KOPT-K1 (cell line): Measurements from ENCODE around the gene NOTO.
"Not testable (repeated sequence)": the region's sequence is repeated elsewhere in the genome, so short reads cannot be mapped to it uniquely, and the experiment has no call there.

Experiments used
- H3K27ac ChIP-seq: fragments of 200-600 bp; sonication (generic); 2 replicates; pipeline ENCODE4 v1.5.1; 2016; ENCODE audit warnings: antibody characterized with exemption, mild to moderate bottlenecking, low read depth, low read length; ENCODE audit not compliant: poor library complexity, severe bottlenecking
- H3K36me3 ChIP-seq: fragments of 200-600 bp; sonication (generic); 2 replicates; pipeline ENCODE4 v1.5.1; 2017; ENCODE audit warnings: antibody characterized with exemption, mild to moderate bottlenecking, low read length, moderate library complexity; ENCODE audit not compliant: insufficient read depth
- H3K9me3 ChIP-seq: fragments of 200-600 bp; sonication (generic); 2 replicates; pipeline ENCODE4 v1.5.1; 2017; ENCODE audit warnings: antibody characterized with exemption, low read length, mild to moderate bottlenecking; ENCODE audit not compliant: insufficient read depth, poor library complexity, severe bottlenecking

The NOTO gene

GRCh38 chr2:73176881-73177644, 25.3 kb upstream of the NOTO start:
- H3K27ac ChIP-seq: no peak overlapping the region
- H3K36me3 ChIP-seq: no peaks in the 10 kb centered on the region
- no peaks in the 10 kb centered on the region for H3K9me3 ChIP-seq

- H3K36me3 ChIP-seq: no peaks in the 10 kb centered on the region
- H3K27ac ChIP-seq: no peak overlapping the region
- no peaks in the 10 kb centered on the region for H3K9me3 ChIP-seq
Observed at GRCh38 chr2:73177645-73178255, 24.6 kb upstream of the NOTO start.

GRCh38 chr2:73185965-73186364, 16.4 kb upstream of the NOTO start:
- Histone ChIP-seq H3K27ac (no peak overlapping the region), H3K9me3 (no peaks in the 10 kb centered on the region), H3K36me3 (no peaks in the 10 kb centered on the region)

GRCh38 chr2:73187549-73187948, 14.8 kb upstream of the NOTO start:
- Histone ChIP-seq H3K9me3 (no peaks in the 10 kb centered on the region), H3K27ac (no peak overlapping the region), H3K36me3 (no peaks in the 10 kb centered on the region)

- H3K36me3 ChIP-seq: no peaks in the 10 kb centered on the region
- H3K27ac ChIP-seq: no peak overlapping the region
- H3K9me3 ChIP-seq: no peaks in the 10 kb centered on the region
Observed at GRCh38 chr2:73197579-73197978, 4.8 kb upstream of the NOTO start.

- not testable (repeated sequence) for H3K36me3 ChIP-seq, H3K9me3 ChIP-seq, H3K27ac ChIP-seq
Observed at GRCh38 chr2:73200281-73200680, 2.1 kb upstream of the NOTO start.

- H3K27ac ChIP-seq: no peak overlapping the region
- H3K36me3 ChIP-seq: no peaks in the 10 kb centered on the region
- H3K9me3 ChIP-seq: no peaks in the 10 kb centered on the region
Observed at GRCh38 chr2:73203055-73203681, 794 bp downstream of the NOTO start.

- H3K27ac ChIP-seq: no peak overlapping the region
- H3K36me3 ChIP-seq: no peaks in the 10 kb centered on the region
- H3K9me3 ChIP-seq: no peaks in the 10 kb centered on the region
Observed at GRCh38 chr2:73205611-73206010, 3.2 kb downstream of the NOTO start.

GRCh38 chr2:73208258-73208657, 5.9 kb downstream of the NOTO start:
- Histone ChIP-seq H3K36me3 (no peaks in the 10 kb centered on the region), H3K9me3 (no peaks in the 10 kb centered on the region), H3K27ac (no peak overlapping the region)

- H3K36me3 ChIP-seq: no peaks in the 10 kb centered on the region
- H3K27ac ChIP-seq: no peak overlapping the region
- H3K9me3 ChIP-seq: no peaks in the 10 kb centered on the region
Observed at GRCh38 chr2:73210019-73210418, 7.6 kb downstream of the NOTO start.

GRCh38 chr2:73210696-73211095, 8.3 kb downstream of the NOTO start:
- Histone ChIP-seq H3K27ac (no peak overlapping the region), H3K36me3 (no peaks in the 10 kb centered on the region), H3K9me3 (no peaks in the 10 kb centered on the region)

- no peak overlapping the region for H3K27ac ChIP-seq
- no peaks in the 10 kb centered on the region for H3K36me3 ChIP-seq
- no peaks in the 10 kb centered on the region for H3K9me3 ChIP-seq
Observed at GRCh38 chr2:73212098-73212447, 9.7 kb downstream of the NOTO start.

- Histone ChIP-seq H3K36me3 (no peaks in the 10 kb centered on the region), H3K27ac (no peak overlapping the region)
Observed at GRCh38 chr2:73212448-73213176, 10.2 kb downstream of the NOTO start.

GRCh38 chr2:73214120-73215035, 12.0 kb downstream of the NOTO start, which contains the start of gene SMYD5:
TSS of gene SMYD5 (plus strand) at chr2:73214245. CDS start at chr2:73214267, 22 bp downstream.
- Histone ChIP-seq H3K27ac (peak within 1 kb of the TSS; percentile 72), H3K9me3 (no peaks in the 10 kb centered on the region)

More at GRCh38 chr2:73212448-73213176, 10.2 kb downstream of the NOTO start:
- H3K9me3 ChIP-seq: no peaks in the 10 kb centered on the region

More at GRCh38 chr2:73214120-73215035, 12.0 kb downstream of the NOTO start, which contains the start of gene SMYD5:
- peaks cover 7% of the 10 kb centered on the region; the same call in 1 of the 2 replicates for H3K36me3 ChIP-seq
